ENCODE measurements around the gene ADPRHL1.

ADPRHL1 gene

DNA sequence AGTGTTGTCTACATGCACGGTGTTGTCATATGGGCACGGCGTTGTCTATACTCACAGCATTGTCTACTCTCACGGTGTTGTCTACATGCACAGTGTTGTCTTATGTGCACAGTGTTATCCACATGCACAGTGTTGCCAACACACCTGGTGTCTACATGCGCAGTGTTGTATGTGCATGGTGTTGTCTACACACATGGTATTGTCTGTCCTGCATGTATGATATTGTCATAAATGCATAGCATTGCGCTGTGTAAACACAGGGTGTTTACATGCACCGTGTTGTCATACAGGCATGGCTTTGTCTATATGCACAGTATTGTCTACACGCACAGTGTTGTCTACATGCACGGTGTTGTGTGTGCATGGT, 6.8 kb downstream of the ADPRHL1 start:
- Mint-ChIP-seq H3K36me3 (ENCODE audit: low read depth) (peaks cover 38% of the 10 kb centered on the region), H3K27ac (no peak overlapping the region), H3K27me3 (ENCODE audit: low read depth) (peaks cover 5% of the 10 kb centered on the region), H3K4me1 (peaks cover 13% of the 10 kb centered on the region), H3K9me3 (peaks cover 8% of the 10 kb centered on the region), H3K4me3 (no peak overlapping the region)
- TF ChIP-seq, protein P1, sequence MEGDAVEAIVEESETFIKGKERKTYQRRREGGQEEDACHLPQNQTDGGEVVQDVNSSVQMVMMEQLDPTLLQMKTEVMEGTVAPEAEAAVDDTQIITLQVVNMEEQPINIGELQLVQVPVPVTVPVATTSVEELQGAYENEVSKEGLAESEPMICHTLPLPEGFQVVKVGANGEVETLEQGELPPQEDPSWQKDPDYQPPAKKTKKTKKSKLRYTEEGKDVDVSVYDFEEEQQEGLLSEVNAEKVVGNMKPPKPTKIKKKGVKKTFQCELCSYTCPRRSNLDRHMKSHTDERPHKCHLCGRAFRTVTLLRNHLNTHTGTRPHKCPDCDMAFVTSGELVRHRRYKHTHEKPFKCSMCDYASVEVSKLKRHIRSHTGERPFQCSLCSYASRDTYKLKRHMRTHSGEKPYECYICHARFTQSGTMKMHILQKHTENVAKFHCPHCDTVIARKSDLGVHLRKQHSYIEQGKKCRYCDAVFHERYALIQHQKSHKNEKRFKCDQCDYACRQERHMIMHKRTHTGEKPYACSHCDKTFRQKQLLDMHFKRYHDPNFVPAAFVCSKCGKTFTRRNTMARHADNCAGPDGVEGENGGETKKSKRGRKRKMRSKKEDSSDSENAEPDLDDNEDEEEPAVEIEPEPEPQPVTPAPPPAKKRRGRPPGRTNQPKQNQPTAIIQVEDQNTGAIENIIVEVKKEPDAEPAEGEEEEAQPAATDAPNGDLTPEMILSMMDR (IDR thresholded peaks at IDR 0.05; ENCODE audit: unreplicated experiment in 3 of 3), result no peak

DNA sequence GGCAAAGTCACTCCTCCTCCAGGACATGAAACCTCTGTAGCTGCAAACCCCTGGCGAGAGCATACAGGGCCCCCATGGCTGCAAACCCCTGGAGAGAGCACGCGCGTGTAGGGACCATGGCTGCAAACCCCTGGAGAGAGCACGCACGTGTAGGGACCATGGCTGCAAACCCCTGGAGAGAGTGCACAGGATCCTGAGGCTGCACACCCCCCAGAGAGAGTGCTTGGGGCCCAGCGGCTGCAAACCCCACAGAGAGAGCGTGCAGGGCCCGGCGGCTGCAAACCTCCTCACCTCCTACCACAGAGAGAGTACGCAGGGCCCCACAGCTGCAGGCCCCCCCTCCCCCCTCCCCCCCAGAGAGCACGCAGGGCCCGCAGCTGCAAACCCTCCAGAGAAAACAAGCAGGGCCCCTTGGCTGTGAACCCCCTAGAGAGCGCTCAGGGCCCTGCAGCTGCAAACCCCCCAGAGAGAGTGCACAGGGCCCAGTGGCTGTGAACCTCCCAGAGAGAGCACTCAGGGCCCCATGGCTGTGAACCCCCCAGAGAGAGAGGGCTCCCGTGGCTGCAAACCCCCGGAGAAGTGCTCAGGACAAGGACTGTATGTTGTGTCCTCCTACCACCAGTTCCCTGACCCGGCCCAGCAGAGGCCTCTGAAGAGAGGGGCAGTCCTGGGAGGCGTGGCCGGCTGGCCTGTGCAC, 7.3 kb downstream of the ADPRHL1 start:
- Mint-ChIP-seq H3K4me3 (no peak overlapping the region), H3K4me1 (peaks cover 13% of the 10 kb centered on the region), H3K9me3 (peaks cover 12% of the 10 kb centered on the region), H3K36me3 (ENCODE audit: low read depth) (peaks cover 43% of the 10 kb centered on the region), H3K27me3 (ENCODE audit: low read depth) (peaks cover 5% of the 10 kb centered on the region), H3K27ac (no peak overlapping the region)
- TF ChIP-seq, protein P1 (IDR thresholded peaks at IDR 0.05; ENCODE audit: unreplicated experiment in 3 of 3), result no peak

DNA sequence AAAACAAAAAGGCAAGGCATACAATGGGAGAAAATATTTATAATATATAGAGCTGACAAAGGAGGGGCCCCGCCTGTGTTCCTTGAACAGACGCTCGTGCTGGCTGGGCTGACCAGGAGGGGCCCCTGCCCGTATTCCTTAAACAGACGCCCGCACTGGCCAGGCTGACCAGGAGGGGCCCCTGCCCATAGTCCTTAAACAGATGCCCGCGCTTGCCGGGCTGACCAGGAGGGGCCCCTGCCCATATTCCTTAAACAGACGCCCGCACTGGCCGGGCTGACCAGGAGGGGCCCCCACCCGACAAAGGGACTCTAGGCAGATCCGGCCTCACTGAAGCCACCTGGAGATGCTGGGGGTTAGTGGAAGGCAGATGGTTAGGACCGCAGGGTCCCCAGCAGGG, 9.3 kb downstream of the ADPRHL1 start:
- Mint-ChIP-seq H3K4me3 (no peak overlapping the region), H3K27ac (no peak overlapping the region), H3K4me1 (no peaks in the 10 kb centered on the region), H3K9me3 (peaks cover 12% of the 10 kb centered on the region), H3K36me3 (ENCODE audit: low read depth) (peaks cover 49% of the 10 kb centered on the region), H3K27me3 (ENCODE audit: low read depth) (no peaks in the 10 kb centered on the region)
- TF ChIP-seq, protein P1 (IDR thresholded peaks at IDR 0.05; ENCODE audit: unreplicated experiment in 3 of 3), result no peak

DNA sequence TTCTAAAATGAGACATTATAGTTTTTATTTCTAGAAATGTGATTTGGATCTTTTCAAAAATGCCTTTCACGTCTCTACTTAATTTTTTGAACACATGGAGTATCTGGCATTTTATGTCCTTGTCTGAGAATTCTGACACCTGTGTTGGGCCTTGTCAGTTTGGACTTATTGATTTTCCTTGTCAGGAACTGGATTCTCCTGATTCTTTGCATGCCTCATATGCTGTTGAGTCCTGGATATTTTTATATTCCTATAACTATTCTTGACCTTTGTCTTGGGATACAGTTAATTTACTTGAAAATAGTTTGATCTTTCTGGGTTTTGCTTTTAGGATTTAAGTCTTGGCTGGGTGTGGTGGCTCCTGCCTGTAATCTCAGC, 10.3 kb downstream of the ADPRHL1 start:
- Mint-ChIP-seq H3K36me3 (ENCODE audit: low read depth) (peaks cover 48% of the 10 kb centered on the region), H3K9me3 (peaks cover 12% of the 10 kb centered on the region), H3K27ac (no peak overlapping the region), H3K4me3 (no peak overlapping the region), H3K4me1 (no peaks in the 10 kb centered on the region), H3K27me3 (ENCODE audit: low read depth) (no peaks in the 10 kb centered on the region)
- TF ChIP-seq, protein P1 (IDR thresholded peaks at IDR 0.05; ENCODE audit: unreplicated experiment in 3 of 3), result no peak

DNA sequence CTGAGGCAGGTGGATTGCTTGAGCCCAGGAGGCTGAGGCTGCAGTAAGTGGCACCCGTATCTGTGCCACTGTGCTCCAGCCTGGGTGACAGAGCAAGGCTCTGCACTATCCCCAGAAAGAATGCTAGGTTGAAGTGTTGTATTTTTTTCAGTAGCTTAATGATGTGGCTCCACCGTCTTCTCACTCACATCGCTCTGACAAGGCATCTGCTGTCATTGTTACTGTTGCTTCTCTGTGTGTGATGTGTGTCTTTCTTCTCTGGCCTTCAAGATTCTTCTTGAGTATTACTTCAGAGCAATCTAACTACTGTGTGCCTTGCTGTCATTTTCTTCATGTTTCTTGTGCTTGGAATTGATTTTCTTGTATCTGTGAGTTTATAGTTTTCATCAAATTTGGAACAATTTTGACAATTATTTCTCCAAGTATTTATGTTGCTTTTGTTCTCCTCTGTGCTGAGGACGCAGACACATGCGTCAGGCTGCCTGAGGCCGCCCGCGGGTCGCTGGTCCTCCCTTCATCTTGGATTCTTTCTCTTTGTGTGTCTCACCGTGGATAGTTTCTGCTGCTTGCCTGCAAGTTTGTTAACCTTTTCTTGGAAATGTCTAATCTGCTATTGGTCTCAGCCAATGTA, 10.8 kb downstream of the ADPRHL1 start:
- H3K27me3 Mint-ChIP-seq (ENCODE audit: low read depth), result no peaks in the 10 kb centered on the region
- no peaks in the 10 kb centered on the region for H3K4me1 Mint-ChIP-seq
- peaks cover 46% of the 10 kb centered on the region for H3K36me3 Mint-ChIP-seq (ENCODE audit: low read depth)
- no peak overlapping the region for H3K27ac Mint-ChIP-seq
- peaks cover 12% of the 10 kb centered on the region for H3K9me3 Mint-ChIP-seq
- TF ChIP-seq, protein P1 (IDR thresholded peaks at IDR 0.05; ENCODE audit: unreplicated experiment in 3 of 3), result no peak
- no peak overlapping the region for H3K4me3 Mint-ChIP-seq

DNA sequence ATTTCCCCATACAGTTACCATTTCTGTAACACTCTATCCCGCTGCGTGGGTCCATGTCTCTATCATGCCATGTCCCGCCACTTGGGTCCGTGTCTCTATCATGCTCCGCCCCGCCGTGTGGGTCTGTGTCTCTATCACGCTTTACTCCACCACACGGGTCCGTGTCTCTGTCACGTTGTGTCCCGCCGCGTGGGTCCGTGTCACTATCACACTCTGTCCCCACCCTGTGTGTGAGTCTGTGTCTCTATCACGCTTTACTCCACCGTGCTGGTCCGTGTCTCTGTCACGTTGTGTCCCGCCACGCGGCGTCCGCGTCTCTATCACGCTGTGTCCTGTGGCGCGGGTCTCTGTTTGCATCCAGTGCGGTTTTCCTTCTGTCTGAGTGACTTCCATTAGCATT, 11.6 kb downstream of the ADPRHL1 start:
- no peak overlapping the region for H3K4me3 Mint-ChIP-seq
- no peak overlapping the region for H3K27ac Mint-ChIP-seq
- no peaks in the 10 kb centered on the region for H3K4me1 Mint-ChIP-seq
- TF ChIP-seq, protein P1 (IDR thresholded peaks at IDR 0.05; ENCODE audit: unreplicated experiment in 3 of 3), result no peak
- peaks cover 47% of the 10 kb centered on the region for H3K36me3 Mint-ChIP-seq (ENCODE audit: low read depth)
- H3K9me3 Mint-ChIP-seq, result peaks cover 12% of the 10 kb centered on the region
- H3K27me3 Mint-ChIP-seq (ENCODE audit: low read depth), result no peaks in the 10 kb centered on the region
